Breast epithelium (tissue), 3 donors: ENCODE measurements around the gene VPS41.

Source experiments
- CTCF ChIP-seq, 3 donors: fragments of 450-650 bp; IDR thresholded peaks; one replicate each; pipeline ENCODE4 v1.5.1; 2016 to 2017; ENCODE audit warnings: antibody characterized with exemption in 3 of 3, mild to moderate bottlenecking in 3 of 3, moderate library complexity in 3 of 3
- POLR2A ChIP-seq: fragments of 450-650 bp; IDR thresholded peaks from one replicate; pipeline ENCODE4 v1.6.1; 2016; ENCODE audit warnings: antibody characterized with exemption, mild to moderate bottlenecking, moderate library complexity
- POLR2AphosphoS5 ChIP-seq, 3 donors: sonication (generic); formaldehyde crosslinking; IDR thresholded peaks; one replicate each; pipeline ENCODE4 v1.6.1; 2017; ENCODE audit warnings: antibody characterized with exemption in 3 of 3

GRCh38 chr7:38907766-38908165 lies 1.2 kb downstream of the VPS41 start:
- no peak for TF ChIP-seq POLR2A
- TF ChIP-seq CTCF (IDR thresholded peaks at IDR 0.05) = no peak
- TF ChIP-seq POLR2AphosphoS5 (IDR thresholded peaks at IDR 0.05) = no peak
